HG02763 (cell line): Measurements from ENCODE around the gene SYNE3.
A peak's percentile ranks its signal among the peaks of the same experiment; 100 is the strongest.

Experiments used
- ATAC-seq: cut with Tn5 transposase; IDR thresholded peaks from one replicate; pipeline ENCODE4 v1.9.1; 2021; ENCODE audit warnings: mild to moderate bottlenecking, moderate library complexity; ENCODE audit not compliant: unreplicated experiment

Gene SYNE3

DNA sequence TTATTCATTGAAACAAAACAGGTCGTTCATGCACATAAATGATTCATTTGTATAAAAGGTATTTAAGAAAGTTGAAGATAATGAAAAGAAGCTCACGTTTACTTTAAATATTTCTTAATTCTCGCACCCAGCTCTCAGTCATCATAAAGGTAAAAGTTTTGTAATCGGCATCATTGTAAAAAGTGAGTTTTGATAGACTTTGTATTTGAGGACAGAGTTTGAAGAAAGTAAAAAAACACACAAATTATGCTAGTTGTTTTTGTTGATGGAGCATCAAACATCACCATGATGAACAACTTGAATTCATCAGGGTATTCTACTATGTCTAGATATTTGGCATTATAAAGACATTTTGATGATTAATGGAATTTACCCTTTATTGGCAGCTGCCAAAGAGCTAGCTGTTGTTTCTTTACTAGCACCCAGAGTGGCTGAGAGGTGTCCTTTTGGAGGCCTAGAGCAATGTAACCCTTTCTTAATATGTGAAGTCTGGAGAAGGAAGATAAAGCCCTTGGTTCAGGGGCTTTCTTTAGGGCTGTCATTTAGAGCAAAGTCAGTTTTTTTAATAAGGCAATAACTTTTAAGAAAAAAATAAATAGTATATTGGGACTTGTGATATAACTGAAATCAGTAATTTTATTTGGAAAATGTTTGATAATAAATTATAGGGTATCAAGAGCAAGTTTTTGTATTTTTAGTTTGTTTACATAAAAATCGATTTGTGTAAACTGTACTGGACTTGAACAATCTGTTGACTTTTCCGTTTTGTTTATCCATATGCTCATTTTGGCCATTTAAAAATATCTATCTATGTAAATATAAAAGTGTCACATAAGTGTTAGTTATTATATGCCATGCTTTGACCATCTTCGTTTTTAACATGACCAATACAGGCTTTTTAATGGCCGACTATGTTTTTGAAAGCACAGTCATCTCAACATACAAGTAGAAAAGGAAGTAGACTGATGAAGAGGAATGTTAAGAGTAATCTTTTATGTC is 25.8 kb upstream of the SYNE3 start:
- ATAC-seq = no peak

DNA sequence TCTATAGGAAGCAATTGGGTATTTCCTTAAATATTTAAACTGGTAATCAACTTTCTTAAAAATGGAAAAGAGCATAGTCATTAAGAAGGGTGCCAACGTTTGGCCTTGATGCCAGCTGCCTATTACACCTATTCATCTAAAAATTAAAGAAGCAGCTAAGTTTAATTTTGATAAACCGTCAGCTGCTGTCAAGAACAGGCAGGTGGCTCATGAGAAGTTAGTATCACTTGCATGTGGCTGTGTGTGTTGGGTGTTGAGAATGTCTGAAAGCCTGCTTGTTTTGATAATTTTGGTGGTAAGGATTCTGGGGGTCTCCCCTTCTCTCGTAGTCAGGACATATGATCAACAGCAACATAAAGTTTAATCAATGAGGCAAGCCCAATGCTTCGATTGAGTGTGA is 24.9 kb upstream of the SYNE3 start:
- ATAC-seq = no peak

DNA sequence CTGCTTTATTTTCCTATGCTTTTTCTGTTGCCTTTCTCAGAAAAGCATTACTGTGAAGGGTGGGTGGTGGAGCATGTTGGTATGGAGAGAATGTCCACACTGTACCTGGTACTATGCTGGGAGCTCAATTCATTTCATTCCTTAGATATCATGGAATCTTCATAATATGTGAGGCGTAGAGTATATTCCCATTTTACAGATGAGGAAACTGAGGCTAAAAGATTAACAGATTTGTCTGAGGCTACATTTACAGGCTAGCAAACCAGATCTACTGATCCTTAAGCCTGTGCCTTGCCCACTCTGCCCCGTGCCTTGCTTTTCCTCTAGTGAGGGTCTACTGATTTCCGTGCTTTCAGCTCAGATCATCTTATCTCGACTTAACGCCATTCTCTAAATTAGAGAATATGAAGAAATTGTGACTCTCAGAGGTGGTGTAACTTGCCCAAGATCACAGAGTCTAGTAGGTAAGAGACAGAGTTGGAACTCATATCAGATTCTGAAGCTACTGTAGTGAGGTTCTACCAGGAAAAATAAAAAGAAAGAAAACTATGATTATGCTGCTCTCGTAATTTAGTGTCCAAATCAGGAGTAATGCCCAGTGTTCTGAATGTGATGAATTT is 23.9 kb upstream of the SYNE3 start:
- ATAC-seq = no peak

DNA sequence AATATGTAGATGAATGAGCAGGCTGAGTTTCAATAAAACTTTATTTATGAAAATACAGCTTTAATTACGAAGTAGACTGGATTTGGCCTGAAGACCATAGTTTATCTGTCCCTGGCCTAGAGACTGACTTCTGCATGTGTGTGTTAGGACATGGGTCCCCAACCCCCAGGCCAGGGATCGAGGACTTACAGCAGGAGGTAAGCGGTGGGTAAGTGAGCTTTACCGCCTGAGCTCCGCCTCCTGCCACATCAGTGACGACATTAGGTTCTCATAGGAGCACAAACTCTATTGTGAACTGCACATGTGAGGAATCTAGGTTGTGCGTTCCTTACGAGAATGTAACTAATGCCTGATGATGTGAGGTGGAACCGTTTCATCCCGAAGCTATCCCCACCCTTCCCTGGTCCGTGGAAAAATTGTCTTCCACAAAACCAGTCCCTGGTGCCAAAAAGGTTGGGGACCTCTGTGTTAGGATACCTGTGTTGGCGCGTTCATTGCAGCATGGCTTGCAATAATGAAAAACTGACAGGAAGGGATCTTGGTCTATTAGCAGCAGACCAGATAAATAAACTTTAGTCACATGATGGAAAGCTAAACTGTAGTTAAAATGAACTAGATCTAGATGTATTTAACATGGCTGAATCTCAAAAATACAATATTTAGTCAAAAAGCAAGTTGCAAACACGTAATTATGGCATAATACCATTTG is 22.5 kb upstream of the SYNE3 start:
- ATAC-seq = no peak

DNA sequence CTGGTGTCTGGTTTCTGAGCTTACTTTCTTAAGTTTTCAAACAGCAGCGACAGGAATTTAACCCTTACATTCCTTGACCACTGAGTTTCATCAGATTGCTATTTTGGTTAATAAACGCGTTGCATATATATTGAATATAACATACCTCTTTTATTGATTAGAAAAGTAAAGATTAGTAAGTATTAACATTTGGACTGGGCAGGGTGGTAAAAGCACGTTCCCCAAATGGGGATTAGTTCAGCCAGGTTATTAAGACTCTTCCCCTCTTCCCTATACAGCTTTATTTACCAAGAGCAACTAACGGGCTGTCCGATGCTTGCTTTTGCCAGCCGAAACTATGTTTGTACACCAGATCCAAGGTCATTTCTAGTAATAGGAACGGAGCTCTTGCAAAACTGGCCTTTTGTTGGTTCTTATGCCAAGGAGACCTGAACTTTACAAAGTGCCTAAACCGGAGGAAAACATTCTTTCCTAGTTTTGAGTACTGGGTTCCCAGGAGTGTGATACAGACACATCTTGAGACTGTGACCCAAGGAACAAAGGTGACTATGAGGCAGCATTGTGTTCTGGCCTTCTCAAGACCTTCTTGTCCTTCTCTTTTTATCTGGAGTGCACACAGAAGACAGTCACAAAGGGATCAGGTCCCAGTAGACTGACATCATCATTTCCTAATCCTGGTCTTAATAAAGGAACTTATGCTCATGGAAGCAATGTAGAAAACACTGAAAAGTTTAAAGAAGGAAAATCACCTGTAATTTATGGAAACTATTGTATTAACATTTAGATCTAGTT is 21.0 kb upstream of the SYNE3 start:
- no peak for ATAC-seq

DNA sequence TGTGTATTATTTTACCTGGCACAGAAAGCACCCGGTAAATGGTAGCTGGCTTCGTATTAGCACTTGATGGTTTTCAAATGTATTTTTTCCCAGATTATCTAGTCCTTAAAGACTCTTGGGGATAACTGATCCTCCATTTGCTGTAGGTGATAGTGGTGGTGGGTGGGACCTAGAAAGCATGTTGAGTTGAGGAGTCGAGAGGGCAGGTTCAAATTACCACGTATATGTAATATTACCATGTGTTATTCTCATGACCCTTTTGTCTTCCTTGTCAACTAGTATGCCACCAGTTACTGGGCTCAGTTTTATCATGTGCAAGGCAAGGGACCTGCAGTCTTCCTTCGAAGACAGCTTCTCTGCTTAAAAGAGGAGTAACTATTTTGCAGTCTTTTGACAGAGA is 20.2 kb upstream of the SYNE3 start:
- no peak for ATAC-seq

DNA sequence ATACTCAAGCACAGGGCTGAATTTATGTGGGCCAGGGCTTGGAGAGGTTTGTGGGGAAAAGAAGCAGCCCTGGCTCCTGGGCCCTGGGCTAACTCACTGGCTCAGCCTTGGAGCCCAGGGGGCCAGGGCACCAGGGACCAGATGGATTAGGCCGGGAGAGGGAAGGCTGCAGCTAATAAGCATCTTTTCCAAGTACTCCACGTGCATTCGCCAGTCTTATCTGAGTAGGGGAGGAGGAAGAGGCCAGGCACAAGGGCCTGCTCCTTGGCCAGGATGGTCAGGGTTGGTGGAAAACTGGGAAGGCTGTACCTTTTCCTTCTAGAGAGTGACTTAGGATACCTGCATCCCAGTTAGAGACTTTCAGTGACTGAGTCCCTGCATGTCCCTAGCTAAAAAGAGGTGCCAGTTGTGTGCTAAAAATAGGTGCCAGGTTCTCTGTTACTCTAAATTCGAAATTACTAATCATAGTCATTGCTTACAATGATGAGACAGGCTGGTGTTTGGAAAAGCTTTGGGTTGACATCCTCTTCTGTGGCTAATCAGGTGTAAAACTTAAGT is 19.7 kb upstream of the SYNE3 start:
- ATAC-seq = no peak

DNA sequence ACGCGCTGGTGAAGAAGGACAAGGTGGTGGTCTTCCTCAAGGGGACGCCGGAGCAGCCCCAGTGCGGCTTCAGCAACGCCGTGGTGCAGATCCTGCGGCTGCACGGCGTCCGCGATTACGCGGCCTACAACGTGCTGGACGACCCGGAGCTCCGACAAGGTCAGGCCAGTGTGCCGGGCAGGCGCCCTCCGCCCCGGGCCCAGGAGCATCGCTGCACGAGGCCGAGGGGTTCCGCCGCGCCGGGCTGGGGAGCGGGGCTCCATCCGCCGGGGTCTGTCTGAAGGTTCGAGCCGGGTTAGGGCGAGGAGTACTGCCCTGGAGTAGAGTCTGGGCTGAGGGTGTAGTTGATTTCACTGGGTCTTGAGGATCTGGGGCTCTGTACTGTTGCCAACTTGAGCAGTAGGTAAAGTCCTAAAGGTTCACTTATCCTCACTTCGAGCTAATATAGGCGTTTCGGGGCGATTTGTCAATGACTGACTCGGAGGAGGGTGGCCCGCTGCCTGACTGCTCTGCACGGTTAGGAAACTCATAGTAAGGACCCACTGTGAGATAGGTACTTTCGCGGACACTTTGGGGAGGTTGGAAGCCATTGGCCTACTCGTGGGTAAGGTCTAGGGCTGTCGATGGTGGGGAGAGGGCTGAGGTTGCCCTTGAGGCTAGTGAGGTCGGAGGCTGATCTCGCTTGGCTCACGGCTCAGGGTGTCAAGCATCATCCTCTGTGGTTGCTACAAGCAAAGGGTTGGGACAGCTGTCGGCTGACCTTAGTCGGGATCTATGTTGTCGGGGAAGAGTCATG is 19.0 kb upstream of the SYNE3 start:
- peak; percentile 5 for ATAC-seq

DNA sequence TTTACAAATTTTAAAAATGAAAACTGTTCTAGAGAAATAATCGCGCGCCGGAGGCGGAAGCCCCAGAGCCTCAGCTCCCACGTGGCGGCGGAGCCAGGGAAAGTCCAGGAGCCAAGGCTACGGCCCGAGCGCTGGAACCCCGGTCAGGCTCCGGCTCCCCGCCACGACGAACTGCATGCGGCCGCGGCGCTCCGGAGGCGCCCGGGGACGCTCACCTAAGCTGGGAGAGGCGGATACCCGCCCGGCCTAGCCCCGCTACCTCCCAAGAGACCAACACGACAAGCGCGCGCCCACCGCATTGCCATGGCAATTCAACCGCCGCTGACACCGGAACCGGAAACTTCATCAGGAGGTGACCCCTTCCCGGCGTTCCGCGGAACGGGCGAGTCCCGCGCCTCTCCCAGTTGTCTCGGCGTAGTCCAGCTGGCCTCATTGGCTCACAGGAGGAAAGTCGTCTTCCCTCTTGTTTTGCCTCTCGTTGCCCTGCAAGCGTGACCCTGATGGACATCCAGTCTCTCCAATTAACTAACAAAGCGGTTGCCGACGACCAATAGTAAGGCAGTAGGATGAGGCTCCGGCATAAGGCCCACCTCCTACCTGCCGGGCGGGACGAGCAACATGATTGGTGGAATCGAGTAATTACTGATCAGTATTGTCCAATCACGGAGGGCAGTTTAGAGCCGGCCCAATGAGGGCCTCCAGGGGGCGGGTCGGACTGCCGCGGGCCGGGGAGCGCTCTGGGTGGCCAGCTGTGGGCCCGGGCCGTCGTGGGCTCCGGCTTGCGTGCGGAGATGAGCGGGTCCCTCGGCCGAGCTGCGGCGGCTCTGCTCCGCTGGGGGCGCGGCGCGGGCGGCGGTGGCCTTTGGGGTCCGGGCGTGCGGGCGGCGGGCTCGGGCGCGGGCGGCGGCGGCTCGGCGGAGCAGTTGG is 18.1 kb upstream of the SYNE3 start, which contains the start of gene GLRX5:
TSS of gene GLRX5 (plus strand) at position 752 of the 927 bp plus-strand sequence. CDS start at position 792, 40 bp downstream.
- ATAC-seq = peak; percentile 90

DNA sequence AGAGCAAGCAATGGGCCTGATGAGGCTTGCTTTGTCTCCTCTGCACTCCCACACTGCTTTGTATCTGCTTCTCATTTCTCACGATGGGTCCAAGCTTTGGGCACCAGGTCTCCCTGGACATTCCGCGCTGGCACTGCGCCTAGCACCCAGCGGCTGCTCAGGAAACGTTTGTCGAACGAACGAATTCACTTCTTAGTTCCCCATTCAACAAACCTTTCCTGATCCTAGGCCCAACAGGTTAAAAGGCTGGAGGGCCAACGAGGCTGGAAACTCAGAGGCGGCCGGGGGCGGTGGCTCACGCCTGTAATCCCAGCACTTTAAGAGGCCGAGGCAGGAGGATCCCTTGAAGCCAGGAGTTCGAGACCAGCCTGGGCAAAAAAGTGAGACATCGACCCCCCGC is 17.4 kb upstream of the SYNE3 start:
- ATAC-seq = no peak

DNA sequence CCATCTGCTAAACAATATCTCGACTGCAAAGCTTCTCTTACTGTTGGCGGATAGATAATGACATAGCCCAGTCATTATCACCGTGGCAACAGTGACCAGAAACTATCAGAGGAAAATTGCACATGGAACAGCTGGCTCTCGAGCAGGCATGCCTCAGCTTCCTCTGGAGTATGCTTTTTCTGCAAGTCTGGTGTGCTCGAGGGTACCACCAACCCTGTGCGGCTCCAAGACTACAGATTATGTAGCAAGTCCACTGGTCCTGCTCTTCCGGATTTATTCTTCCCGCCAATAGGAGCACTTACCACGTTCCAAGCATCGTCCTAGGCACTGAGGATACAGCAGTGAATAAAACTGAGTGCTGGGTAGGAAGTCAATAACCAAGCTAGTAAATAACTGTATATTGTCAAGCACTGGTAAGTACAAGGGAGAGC is 17.0 kb upstream of the SYNE3 start:
- no peak for ATAC-seq

DNA sequence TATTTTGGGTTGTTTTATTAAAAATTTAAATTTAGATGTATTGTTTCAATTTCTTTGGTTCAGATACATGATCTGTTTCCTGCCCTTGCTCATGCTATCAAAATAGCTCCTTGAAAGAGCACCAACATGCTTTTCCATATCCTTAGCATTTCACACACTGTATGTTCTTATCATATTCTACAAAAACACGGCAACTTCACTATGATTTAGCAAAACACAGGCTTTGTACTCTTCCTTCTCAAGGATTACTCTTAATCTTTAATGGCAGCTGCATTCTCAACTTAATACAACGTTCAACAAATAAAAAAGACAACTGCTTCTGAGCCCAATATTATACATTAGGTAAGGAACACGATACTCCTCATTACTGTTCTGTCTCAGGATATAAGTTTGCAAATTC is 15.5 kb upstream of the SYNE3 start:
- ATAC-seq = no peak

DNA sequence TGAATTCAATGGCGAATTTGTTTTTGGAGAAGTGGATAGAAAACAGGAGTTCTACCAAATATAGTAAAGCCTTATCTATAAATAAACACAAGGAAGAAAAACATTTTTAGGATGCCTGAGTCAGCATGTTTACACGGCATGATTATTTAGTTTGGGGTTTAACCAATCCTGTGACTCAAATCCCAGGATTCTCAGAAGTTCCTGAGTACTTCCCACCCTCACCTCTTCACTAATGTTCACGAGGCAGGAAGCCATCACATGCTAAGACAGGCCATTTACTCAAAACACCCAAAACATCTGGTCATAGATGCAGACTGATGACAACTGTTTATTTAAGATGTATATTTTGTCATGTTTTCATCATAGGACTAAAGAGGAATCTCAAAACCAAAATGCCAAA is 15.0 kb upstream of the SYNE3 start:
- no peak for ATAC-seq

DNA sequence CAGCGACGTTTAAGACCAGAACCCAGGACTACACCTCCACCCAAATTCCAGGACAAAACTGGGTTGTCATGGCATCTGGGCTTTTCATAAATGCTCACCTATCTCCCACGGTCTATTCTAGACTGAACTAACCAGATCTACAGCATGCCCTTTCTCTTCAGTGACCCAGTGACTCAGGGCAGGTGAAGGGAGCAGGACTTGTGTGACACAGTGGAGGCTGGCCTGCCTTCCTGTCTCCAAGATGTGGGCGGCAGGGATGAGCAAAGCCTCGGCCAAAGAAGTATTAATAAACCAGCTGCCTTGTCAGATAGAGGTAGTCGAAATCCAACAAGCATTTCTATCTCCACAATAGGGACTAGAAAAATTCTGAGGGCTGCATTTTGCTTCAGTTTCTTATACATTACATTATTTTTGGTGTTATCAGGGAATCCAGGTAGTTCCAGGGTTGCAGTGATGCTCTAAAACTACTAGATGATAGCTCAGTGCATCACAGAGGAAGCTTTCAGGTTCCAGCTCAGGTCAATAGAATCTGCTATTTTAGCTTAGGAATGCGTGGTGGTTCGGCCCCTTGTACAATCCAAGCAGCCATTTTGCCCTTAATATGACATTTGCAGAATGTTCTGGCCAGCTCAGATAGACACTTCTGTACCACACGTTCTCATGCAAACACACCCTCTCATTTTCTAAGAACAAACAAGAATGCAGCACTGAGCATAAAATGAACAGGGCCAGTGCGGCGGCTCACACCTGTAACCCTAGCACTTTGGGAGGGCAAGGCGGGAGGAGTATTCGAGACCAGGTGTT is 14.2 kb upstream of the SYNE3 start:
- no peak for ATAC-seq

DNA sequence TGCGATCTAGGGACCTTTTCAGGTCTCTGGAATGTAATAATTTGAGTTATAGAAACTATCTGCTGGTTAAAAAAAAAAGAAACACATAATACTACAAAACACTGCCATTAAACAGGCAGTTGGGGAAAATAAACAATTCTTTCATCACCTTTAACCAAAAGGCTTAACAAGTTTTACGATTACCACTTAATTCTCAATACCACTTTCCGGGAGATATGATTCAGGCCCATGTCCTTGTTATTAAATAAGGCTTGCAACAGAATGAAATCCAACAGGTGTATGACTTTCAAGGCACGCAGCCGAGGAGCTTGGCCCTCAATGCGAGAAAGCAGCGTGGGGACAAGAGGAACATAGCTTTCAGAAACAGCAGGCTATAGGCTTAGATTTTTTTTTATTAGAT is 12.8 kb upstream of the SYNE3 start:
- ATAC-seq = no peak

DNA sequence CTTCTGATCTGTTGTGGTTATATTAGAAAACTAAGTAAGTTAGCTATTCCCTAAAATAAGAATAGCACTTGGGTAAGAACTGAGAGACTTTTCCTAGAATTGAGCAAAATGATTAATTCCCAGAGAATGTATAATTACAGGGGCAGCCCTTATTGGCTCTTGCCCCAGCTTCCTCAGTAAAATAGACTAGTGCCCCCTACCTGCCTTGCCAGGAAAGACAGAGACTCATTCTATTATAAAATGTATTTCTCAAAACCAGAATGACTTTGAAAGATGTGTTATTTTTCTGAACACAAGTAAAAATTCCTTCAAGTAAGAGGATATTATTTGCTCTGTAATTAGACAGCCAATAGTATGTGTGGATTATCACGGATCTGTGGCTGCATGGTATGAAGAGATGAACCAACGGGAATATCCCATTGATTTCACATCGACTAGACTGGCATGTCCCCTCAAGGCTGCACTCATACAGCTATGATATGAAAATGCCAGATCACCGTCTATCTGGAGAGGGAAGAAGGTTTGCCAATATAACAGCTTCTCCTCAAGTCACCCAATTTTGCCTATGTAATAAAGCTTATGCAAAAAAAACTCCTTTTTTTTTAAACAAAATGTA is 11.0 kb upstream of the SYNE3 start:
- no peak for ATAC-seq
